GM12891 (cell line): Measurements from ENCODE around the gene TRIM9.
"Not testable (repeated sequence)": the region's sequence is repeated elsewhere in the genome, so short reads cannot be mapped to it uniquely, and the experiment has no call there.

ENCODE experiments used
- POLR2A ChIP-seq: IDR thresholded peaks from 2 replicates; pipeline ENCODE4 v1.6.1; 2011; ENCODE audit warnings: low read depth, low read length, control low read depth
- POLR2AphosphoS5 ChIP-seq: IDR thresholded peaks from 2 replicates; pipeline ENCODE4 v1.6.1; 2011; ENCODE audit warnings: low read depth, low read length, control low read depth
- POU2F2 ChIP-seq: IDR thresholded peaks from 2 replicates; pipeline ENCODE4 v1.6.1; 2011; ENCODE audit warnings: low read depth, mild to moderate bottlenecking, control low read depth, low read length, moderate library complexity
- SPI1 ChIP-seq: IDR thresholded peaks from 2 replicates; pipeline ENCODE4 v1.6.1; 2011; ENCODE audit warnings: low read depth, low read length, control low read depth
- TAF1 ChIP-seq: IDR thresholded peaks from 2 replicates; pipeline ENCODE4 v1.6.1; 2011; ENCODE audit warnings: low read depth, low read length, control low read depth

DNA sequence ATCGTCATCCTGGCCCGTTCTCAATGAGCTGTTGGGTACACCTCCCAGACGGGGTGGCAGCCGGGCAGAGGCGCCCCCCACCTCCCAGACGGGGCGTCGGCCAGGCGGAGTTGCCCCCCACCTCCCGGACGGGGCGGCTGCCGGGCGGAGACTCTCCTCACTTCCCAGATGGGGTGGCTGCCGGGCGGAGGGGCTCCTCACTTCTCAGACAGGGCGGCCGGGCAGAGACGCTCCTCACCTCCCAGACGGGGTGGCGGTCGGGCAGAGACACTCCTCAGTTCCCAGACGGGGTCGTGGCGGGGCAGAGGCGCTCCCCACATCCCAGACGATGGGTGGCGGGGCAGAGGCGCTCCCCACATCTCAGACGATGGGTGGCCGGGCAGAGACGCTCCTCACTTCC lies 138.5 kb downstream of the TRIM9 start:
- TF ChIP-seq POLR2A, POLR2AphosphoS5, TAF1, SPI1, POU2F2: not testable (repeated sequence)
